EL (cell line): ENCODE data around the gene COL27A1.

Source experiments
- DNase-seq: peaks from one replicate; pipeline ENCODE4 v3.0.0-alpha.2; 2016

COL27A1 gene

GRCh38 chr9:114155263-114155994 is at the start of gene COL27A1:
Gene COL27A1 (plus strand): TSS chr9:114155537. CDS start chr9:114155951, 414 bp downstream.
- peak; percentile 84 for DNase-seq

GRCh38 chr9:114107286-114108001 is 47.9 kb upstream of the COL27A1 start:
- no peak for DNase-seq

- peak; percentile 73 for DNase-seq
Measured at GRCh38 chr9:114108016-114108833, 47.1 kb upstream of the COL27A1 start.

- no peak for DNase-seq
Measured at GRCh38 chr9:114109124-114109523, 46.2 kb upstream of the COL27A1 start.

- DNase-seq = peak; percentile 85
Measured at GRCh38 chr9:114110180-114110579, 45.2 kb upstream of the COL27A1 start.

GRCh38 chr9:114112325-114112724 is 43.0 kb upstream of the COL27A1 start:
- DNase-seq = no peak

- DNase-seq = peak; percentile 75
Measured at GRCh38 chr9:114112778-114113584, 42.4 kb upstream of the COL27A1 start.

- DNase-seq = no peak
Measured at GRCh38 chr9:114114364-114114763, 41.0 kb upstream of the COL27A1 start.

GRCh38 chr9:114115654-114116125 is 39.6 kb upstream of the COL27A1 start:
- no peak for DNase-seq

- DNase-seq = no peak
Measured at GRCh38 chr9:114116126-114116747, 39.1 kb upstream of the COL27A1 start.

- DNase-seq = no peak
Measured at GRCh38 chr9:114117614-114117995, 37.7 kb upstream of the COL27A1 start.

GRCh38 chr9:114117996-114118830 is 37.1 kb upstream of the COL27A1 start:
- no peak for DNase-seq

- no peak for DNase-seq
Measured at GRCh38 chr9:114119242-114120191, 35.8 kb upstream of the COL27A1 start.

- no peak for DNase-seq
Measured at GRCh38 chr9:114120192-114121014, 34.9 kb upstream of the COL27A1 start.

GRCh38 chr9:114121227-114122135 is 33.9 kb upstream of the COL27A1 start:
- no peak for DNase-seq

GRCh38 chr9:114122136-114123027 is 33.0 kb upstream of the COL27A1 start:
- DNase-seq = no peak
